AG09309 (cell line): ENCODE measurements around the gene CCDC91.
"Not testable (repeated sequence)": the region's sequence is repeated elsewhere in the genome, so short reads cannot be mapped to it uniquely, and the experiment has no call there.

Experiments
- DNase-seq: peaks from one replicate; pipeline ENCODE4 v3.0.0-alpha.2; 2010; ENCODE audit warnings: low read depth
- H3K4me3 ChIP-seq: 2 replicates; pipeline ENCODE4 v1.5.1; 2011; ENCODE audit warnings: mild to moderate bottlenecking, low read depth, low read length, moderate library complexity; ENCODE audit not compliant: control insufficient read depth
- TF ChIP-seq, protein P1 (sequence below): IDR thresholded peaks from 2 replicates; pipeline ENCODE4 v1.5.1; 2011; ENCODE audit warnings: mild to moderate bottlenecking, low read depth, low read length, inconsistent platforms; ENCODE audit not compliant: insufficient read depth, control insufficient read depth; ENCODE audit errors: missing control alignments

The CCDC91 gene

DNA sequence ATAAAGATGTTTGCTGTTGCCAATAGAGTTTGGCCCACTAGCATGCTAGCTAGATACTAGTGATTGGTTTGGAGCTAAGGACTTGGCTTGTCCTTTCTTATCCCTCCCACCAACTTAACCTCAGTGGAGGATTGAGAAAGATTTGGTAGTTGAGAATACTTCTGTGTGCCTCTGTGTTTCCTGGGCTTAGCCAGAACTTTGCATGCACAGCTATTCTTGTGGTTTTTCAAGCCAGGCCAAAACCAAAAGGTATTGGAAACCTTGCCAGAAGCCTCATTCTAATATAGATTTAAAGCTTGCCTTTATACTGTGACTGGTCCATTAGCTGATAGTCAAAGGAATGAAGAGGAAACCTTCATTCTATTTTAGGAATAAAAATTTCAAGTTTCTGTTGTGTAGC is 188.5 kb downstream of the CCDC91 start:
- TF ChIP-seq, protein P1, sequence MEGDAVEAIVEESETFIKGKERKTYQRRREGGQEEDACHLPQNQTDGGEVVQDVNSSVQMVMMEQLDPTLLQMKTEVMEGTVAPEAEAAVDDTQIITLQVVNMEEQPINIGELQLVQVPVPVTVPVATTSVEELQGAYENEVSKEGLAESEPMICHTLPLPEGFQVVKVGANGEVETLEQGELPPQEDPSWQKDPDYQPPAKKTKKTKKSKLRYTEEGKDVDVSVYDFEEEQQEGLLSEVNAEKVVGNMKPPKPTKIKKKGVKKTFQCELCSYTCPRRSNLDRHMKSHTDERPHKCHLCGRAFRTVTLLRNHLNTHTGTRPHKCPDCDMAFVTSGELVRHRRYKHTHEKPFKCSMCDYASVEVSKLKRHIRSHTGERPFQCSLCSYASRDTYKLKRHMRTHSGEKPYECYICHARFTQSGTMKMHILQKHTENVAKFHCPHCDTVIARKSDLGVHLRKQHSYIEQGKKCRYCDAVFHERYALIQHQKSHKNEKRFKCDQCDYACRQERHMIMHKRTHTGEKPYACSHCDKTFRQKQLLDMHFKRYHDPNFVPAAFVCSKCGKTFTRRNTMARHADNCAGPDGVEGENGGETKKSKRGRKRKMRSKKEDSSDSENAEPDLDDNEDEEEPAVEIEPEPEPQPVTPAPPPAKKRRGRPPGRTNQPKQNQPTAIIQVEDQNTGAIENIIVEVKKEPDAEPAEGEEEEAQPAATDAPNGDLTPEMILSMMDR = no peak
- peak; percentile 90 for DNase-seq
- H3K4me3 ChIP-seq = no peak overlapping the region

DNA sequence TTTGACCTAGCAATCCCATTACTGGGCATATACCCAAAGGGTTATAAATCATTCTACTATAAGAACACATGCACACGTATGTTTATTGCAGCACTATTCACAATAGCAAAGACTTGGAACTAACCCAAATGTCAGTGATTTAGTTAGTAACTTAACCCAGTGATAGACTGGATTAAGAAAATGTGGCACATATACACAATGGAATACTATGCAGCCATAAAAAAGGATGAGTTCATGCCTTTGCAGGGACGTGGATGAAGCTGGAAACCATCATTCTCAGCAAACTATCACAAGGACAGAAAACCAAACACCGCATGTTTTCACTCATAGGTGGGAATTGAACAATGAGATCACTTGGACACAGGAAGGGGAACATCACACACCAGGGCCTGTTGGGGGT is 189.5 kb downstream of the CCDC91 start:
- H3K4me3 ChIP-seq, DNase-seq: not testable (repeated sequence)

DNA sequence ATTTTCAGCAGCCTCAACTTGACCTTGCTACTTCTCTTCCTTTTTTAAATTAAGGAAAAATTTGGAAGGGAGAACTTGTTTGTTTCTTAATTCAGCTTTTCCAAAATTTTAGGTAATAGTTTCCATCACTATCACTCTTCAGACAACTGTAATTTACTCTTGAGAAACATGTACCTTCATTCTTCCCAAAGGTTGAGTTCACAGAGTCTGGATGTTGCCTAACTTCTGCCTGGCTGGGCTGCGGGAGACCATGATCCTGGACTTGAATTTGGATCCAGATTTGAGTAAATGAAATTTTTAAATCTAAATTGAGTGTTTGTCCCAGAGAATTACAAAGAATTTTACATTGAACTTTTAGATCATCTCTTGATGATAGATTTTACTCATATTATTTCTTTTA is 193.1 kb downstream of the CCDC91 start:
- DNase-seq = no peak
- no peak overlapping the region for H3K4me3 ChIP-seq
- TF ChIP-seq, protein P1 = no peak

DNA sequence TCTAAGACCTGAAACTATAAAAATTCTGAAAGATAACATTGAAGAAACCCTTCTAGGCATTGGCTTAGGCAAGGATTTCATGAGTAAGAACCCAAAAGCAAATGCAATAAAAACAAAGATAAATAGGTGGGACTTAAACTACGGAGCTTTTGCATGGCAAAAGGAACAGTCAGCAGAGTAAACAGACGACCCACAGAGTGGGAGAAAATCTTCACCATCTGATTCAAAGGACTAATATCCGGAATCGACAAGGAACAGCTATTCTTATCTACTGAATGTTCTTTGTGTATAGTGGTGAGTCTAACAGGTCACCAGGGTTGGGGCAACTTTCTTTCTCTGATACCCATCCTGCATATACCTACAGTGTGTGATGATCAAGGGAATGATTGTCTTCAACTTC is 198.6 kb downstream of the CCDC91 start:
- DNase-seq = no peak
- no peak overlapping the region for H3K4me3 ChIP-seq
- TF ChIP-seq, protein P1 = no peak

DNA sequence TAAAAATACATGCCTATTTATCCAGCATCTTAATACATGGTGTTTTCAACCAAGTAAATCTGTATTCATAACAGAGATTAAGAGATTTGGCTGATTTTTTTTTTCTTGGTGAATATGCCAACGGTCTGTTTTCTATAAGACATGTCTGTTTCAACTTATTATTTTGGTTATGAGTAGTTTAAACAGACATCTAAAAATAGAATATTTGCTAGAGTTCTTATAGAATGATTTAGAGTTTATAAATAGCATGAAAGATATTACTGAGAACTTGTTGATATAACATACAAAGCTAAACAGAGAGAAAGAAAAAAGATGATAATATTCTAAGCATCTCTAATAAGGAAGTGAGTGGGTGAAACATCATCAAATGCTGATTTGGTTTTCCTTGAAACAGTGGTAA is 199.9 kb downstream of the CCDC91 start:
- H3K4me3 ChIP-seq = no peak overlapping the region
- TF ChIP-seq, protein P1 = no peak
- DNase-seq = no peak

DNA sequence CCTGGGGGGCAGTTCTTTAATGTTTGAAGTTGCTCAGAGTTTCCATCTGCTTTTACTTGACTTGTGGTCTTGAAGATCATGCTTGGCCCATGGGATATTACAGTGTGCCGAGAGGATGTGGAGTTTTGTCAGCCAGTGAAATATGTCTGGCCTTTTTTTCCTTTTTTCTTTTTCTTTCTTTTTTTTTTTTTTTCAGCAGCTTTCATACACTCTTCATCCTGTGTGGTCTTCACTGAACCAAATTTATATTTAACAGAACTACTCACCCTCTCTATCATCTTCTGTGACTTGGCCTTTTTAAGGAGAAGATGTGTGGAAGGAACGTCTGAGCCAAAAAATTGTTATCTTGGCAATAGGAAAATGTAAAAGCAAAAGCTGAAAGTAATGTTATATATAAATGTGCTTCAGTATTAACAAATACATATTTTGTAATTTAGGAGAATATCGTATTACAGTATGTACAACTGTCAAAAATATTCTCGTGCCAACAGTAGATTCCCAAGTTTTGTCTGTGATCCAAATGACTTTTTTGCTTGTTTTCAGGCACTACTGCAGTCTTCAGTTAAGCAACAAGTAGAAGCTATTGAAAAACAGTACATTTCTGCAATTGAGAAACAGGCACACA is 200.6 kb downstream of the CCDC91 start:
- peak; percentile 46 for DNase-seq
- TF ChIP-seq, protein P1 = no peak
- no peak overlapping the region for H3K4me3 ChIP-seq

DNA sequence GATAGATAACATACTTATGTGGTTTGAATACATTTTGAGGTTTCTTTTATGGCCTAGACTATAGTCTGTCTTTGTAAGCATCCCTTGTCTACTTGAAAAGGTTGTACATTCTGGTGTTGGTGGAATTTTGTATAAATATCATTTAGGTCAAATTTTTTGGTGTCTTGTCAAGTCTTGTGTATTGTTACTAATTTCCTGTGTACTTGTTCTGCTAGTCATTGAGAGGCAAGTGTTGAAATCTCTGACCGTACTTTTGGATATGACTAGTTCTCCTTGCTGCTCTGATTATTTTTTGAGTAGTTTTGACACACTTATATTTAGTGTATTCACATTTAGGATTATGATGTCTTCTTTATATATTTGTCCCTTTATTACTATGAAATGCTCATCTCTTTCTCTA is 219.6 kb downstream of the CCDC91 start:
- no peak for DNase-seq
- H3K4me3 ChIP-seq = no peak overlapping the region
- TF ChIP-seq, protein P1 = no peak
